GM12878 (cell line): ENCODE results near the gene ITGAV. TPM values are rescaled to one million over a fixed set of nuclear protein-coding genes. Genes with fewer than 3 reads are reported as not detected.

Source experiments
- BCL11A ChIP-seq: IDR thresholded peaks from 2 replicates; pipeline ENCODE4 v1.6.1; 2011; ENCODE audit warnings: low read depth, low read length
- MYC ChIP-seq: IDR thresholded peaks from 2 replicates; pipeline ENCODE4 v1.6.1; 2011; ENCODE audit warnings: mild to moderate bottlenecking, low read length, moderate library complexity, inconsistent platforms; ENCODE audit not compliant: insufficient read depth, insufficient replicate concordance, insufficient read length, severe bottlenecking
- RCOR1 ChIP-seq: conservative IDR thresholded peaks from 2 replicates; pipeline ENCODE4 v1.6.1; 2012; ENCODE audit warnings: low read depth, low read length, improper control_type of control experiment
- RELA ChIP-seq: fragments of 450-650 bp; IDR thresholded peaks from 2 replicates; pipeline ENCODE4 v1.8.0; 2014; ENCODE audit warnings: borderline replicate concordance; ENCODE audit not compliant: partially characterized antibody
- SMAD5 ChIP-seq: IDR thresholded peaks from 2 replicates; pipeline ENCODE4 v1.6.1; 2016; ENCODE audit warnings: antibody characterized with exemption, low read depth
- polyA plus RNA-seq, 11 experiments: library from polyadenylated mRNA; depleted of rRNA in 4 of 11; unstranded in 6 of 11; stranded (reverse) in 5 of 11; fragments of >200 nt; fragmentation: Nextera tagmentation in 4 of 11; fragmentation: Illumina TruSeq in 1 of 11; extraction: Ambion mirVana in 4 of 11; extraction: Trizol in 1 of 11; gene quantifications; 1 replicate in 1 of 11; 2 replicates in 10 of 11; pipeline versions ENCODE4 v1.2.1 to v1.2.3, GENCODE V29; 2011 to 2016; ENCODE audit warnings: inconsistent platforms in 2 of 11, missing spikeins in 2 of 11, low read depth in 1 of 11
- total RNA-seq, 4 experiments: library from RNA; depleted of rRNA in 3 of 4; stranded (reverse); fragments of >200 nt in 3 of 4; fragmentation: Illumina TruSeq in 1 of 4; extraction: Trizol in 1 of 4; gene quantifications; 2 replicates each; pipeline versions ENCODE4 v1.2.1 to v1.2.3, GENCODE V29; 2013 to 2021
- TF ChIP-seq, protein P1 (sequence below): IDR thresholded peaks from 2 replicates; pipeline ENCODE4 v1.6.1; 2012; ENCODE audit warnings: improper control_type of control experiment, low read depth, low read length; ENCODE audit not compliant: insufficient replicate concordance
- TF ChIP-seq, protein P2 (sequence below): IDR thresholded peaks from 2 replicates; pipeline ENCODE4 v1.6.1; 2011; ENCODE audit warnings: low read depth, mild to moderate bottlenecking, low read length, moderate library complexity, borderline replicate concordance; ENCODE audit errors: extremely low read depth
- TF ChIP-seq, protein P3 (sequence below): IDR thresholded peaks from 2 replicates; pipeline ENCODE4 v1.6.1; 2011; ENCODE audit warnings: low read depth, low read length, improper control_type of control experiment, borderline replicate concordance

The ITGAV gene
- total and polyA plus RNA-seq, 10 of the 15 experiments (the other 5 are each of a cell fraction or from before 2014, with no cell fraction given): 2.1 to 10.8 (median 6.1) TPM

DNA sequence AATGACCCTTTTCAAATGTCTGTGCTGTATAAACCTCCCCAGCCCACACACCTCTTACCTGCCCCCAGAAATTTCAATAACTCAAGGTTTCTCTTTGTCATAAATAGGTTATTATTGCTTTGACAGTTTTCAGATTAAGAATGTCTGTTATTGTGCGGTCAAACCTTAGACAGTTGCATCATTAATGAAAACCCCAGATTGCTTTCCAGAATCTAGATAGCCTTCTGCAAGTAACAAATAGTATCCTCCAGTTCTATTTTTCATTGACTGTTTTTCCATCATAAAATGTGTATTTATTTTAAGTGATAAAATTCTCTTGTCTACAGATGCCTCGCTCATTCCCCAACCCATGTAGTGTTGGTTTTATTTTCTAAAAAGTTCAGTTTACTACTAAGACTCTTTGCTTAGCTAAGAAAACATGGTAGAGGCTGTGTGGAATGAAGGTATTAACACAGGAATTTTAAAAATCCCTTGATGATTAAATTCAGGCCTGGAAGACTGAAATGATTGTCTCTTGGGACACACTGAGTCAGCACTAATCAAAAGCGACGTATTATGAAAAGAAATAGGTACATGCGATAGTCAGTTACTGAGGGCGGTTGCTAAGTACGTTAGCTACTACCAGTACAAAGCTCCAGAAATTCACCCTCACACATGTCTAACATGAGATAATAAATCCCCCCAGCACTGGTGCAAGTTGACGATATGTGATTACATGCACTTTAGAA, 38.4 kb upstream of the ITGAV start (continued):
- TF ChIP-seq, protein P1, sequence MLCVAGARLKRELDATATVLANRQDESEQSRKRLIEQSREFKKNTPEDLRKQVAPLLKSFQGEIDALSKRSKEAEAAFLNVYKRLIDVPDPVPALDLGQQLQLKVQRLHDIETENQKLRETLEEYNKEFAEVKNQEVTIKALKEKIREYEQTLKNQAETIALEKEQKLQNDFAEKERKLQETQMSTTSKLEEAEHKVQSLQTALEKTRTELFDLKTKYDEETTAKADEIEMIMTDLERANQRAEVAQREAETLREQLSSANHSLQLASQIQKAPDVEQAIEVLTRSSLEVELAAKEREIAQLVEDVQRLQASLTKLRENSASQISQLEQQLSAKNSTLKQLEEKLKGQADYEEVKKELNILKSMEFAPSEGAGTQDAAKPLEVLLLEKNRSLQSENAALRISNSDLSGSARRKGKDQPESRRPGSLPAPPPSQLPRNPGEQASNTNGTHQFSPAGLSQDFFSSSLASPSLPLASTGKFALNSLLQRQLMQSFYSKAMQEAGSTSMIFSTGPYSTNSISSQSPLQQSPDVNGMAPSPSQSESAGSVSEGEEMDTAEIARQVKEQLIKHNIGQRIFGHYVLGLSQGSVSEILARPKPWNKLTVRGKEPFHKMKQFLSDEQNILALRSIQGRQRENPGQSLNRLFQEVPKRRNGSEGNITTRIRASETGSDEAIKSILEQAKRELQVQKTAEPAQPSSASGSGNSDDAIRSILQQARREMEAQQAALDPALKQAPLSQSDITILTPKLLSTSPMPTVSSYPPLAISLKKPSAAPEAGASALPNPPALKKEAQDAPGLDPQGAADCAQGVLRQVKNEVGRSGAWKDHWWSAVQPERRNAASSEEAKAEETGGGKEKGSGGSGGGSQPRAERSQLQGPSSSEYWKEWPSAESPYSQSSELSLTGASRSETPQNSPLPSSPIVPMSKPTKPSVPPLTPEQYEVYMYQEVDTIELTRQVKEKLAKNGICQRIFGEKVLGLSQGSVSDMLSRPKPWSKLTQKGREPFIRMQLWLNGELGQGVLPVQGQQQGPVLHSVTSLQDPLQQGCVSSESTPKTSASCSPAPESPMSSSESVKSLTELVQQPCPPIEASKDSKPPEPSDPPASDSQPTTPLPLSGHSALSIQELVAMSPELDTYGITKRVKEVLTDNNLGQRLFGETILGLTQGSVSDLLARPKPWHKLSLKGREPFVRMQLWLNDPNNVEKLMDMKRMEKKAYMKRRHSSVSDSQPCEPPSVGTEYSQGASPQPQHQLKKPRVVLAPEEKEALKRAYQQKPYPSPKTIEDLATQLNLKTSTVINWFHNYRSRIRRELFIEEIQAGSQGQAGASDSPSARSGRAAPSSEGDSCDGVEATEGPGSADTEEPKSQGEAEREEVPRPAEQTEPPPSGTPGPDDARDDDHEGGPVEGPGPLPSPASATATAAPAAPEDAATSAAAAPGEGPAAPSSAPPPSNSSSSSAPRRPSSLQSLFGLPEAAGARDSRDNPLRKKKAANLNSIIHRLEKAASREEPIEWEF: no peak
- TF ChIP-seq, protein P2, sequence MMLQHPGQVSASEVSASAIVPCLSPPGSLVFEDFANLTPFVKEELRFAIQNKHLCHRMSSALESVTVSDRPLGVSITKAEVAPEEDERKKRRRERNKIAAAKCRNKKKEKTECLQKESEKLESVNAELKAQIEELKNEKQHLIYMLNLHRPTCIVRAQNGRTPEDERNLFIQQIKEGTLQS: no peak
- TF ChIP-seq, protein P3, sequence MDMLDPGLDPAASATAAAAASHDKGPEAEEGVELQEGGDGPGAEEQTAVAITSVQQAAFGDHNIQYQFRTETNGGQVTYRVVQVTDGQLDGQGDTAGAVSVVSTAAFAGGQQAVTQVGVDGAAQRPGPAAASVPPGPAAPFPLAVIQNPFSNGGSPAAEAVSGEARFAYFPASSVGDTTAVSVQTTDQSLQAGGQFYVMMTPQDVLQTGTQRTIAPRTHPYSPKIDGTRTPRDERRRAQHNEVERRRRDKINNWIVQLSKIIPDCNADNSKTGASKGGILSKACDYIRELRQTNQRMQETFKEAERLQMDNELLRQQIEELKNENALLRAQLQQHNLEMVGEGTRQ: no peak
- TF ChIP-seq MYC (no peak), SMAD5 (no peak), BCL11A (no peak), RELA (no peak), RCOR1 (no peak)
